ENCODE data around the gene ST6GALNAC3. TPM values are rescaled to one million over a fixed set of nuclear protein-coding genes. Genes with fewer than 3 reads are reported as not detected.

ST6GALNAC3 gene
- total and polyA plus RNA-seq, 4 donors, result 0.50 to 20.2 (median 5.9) TPM

DNA sequence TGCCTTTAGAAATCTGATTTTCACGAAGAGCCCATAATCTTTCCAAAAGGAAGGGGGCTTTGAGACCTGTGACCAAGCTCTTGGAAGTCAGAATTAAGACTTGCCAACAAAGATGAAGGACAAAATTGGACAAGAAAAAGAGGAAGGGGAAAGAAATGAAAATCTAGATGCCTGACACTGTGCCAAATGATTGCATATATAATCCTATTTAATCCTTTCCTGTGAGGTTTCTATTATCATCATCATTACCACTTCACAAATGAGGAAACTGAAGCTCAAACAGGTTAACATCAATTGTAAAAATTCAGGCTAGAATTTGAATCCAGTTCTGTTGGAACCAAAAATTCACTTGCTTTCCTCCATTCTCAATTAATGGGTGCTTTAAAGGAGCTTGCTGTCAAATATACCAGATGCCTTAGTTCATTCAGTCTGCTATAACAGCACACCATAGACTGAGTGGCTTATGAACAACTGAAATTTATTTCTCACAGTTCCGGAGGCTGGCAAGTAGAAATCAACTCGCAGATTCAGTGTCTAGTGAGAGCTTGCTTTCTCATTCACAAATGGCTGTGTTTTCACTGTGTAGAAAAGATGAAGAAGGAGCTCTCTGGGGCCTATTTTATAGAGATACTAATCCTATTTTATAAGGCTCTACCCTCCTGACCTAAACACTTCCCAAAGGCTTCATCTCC lies 595.2 kb downstream of the ST6GALNAC3 start:
- Histone ChIP-seq H3K9me3 (ENCODE audit: control insufficient read depth, low read length) (peaks cover 2% of the 10 kb centered on the region), H3K4me3 (ENCODE audit: low read length in 2 of 2) (no peak overlapping the region), H3K4me1 (ENCODE audit: control insufficient read depth in 1 of 2, insufficient read depth in 2 of 2, low read length in 2 of 2) (no peaks in the 10 kb centered on the region), H3K36me3 (ENCODE audit: control insufficient read depth in 1 of 2, insufficient read depth in 2 of 2, low read length in 1 of 2) (no peaks in the 10 kb centered on the region), H3K27me3 (ENCODE audit: control insufficient read depth in 1 of 2, insufficient read depth in 2 of 2, low read length in 1 of 2) (no peaks in the 10 kb centered on the region), H3K27ac (ENCODE audit: low read depth in 1 of 2, low read length in 2 of 2) (no peak overlapping the region)
- ATAC-seq (ENCODE audit: low FRiP score) (no peak), DNase-seq (no peak)
- intact Hi-C loops (cut with DNase I), result no loop called here
- 86 to 90% methylated on average over 3 of the region's 3 CpGs for WGBS, 2 donors

DNA sequence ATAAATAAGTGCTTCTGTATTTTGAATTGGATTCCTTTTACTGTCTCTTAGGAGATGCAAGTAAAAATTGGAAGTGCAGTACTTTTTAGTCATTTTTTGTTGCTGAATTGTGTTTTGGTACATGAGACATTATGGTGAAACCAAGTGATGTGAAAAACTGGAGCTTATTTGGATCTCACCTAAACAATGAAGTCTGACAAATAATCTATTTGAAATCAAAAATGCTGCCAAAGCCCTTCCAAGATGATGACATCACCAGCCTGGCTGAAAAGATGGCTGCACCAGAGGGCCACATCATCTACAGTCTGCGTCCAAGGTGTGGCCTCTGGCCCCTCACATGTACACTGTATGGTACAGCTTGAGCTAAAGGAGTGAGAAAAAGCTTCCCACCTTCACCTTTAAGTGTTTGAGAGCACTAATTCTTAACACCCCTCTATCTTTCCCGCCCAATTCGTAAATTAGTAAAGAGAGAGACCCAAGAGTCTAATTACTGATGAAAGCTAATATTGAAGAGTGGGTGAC lies 600.2 kb downstream of the ST6GALNAC3 start:
- no peak overlapping the region for H3K27ac ChIP-seq (ENCODE audit: low read depth in 1 of 2, low read length in 2 of 2)
- no peaks in the 10 kb centered on the region for H3K27me3 ChIP-seq (ENCODE audit: control insufficient read depth in 1 of 2, insufficient read depth in 2 of 2, low read length in 1 of 2)
- ATAC-seq (ENCODE audit: low FRiP score) (no peak), DNase-seq (no peak)
- H3K36me3 ChIP-seq (ENCODE audit: control insufficient read depth in 1 of 2, insufficient read depth in 2 of 2, low read length in 1 of 2), result no peaks in the 10 kb centered on the region
- H3K4me1 ChIP-seq (ENCODE audit: control insufficient read depth in 1 of 2, insufficient read depth in 2 of 2, low read length in 2 of 2), result no peaks in the 10 kb centered on the region
- H3K9me3 ChIP-seq (ENCODE audit: control insufficient read depth, low read length), result peaks cover 3% of the 10 kb centered on the region
- intact Hi-C loops (cut with DNase I), result no loop called here
- no peak overlapping the region for H3K4me3 ChIP-seq (ENCODE audit: low read length in 2 of 2)
- 99% methylated on average over 3 of the region's 3 CpGs for WGBS, 2 donors

DNA sequence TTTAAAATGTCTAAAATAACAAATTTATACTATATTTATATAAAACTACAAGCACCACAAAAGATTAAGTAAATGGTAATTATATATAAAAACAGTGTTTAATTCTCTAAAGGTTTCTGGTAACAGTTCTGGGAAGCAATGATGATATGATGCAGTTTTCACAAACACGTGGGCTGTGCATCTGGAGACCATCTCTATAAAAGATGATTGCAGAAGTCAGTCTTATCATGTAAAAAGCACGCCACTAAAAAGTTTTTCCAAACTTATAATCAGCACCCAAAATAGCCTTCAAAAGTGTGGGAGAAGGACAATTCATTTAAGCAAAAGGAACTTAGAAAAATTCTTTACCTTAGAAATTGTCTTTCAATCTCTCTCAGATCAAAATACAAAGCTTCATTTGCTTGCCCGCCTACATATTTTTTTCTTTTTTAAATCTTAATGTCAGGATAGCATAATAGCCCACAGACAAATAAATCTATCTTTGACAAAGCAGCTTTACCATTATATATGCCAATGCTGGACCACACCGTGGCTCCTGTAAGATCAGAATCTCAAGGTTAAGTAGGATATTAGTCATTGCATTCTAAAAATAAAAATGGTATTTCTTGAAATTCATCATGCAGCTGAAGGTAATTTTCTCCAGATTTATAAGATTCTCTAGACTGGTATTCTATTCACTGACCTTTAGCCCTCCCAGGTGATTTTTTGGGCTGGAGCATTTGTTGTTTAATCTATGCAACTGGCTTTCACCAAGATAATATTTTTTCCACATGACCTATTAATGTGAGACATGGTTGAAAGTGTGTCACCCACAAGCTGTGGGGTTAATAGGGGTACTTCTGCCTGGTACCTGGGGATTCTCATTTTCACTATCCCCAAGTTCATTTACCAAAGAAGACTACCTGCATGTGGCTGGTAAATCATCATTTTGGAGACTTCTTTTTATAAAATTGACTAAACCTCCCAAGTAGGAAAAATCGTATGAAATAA lies 603.2 kb downstream of the ST6GALNAC3 start:
- no peaks in the 10 kb centered on the region for H3K36me3 ChIP-seq (ENCODE audit: control insufficient read depth in 1 of 2, insufficient read depth in 2 of 2, low read length in 1 of 2)
- H3K9me3 ChIP-seq (ENCODE audit: control insufficient read depth, low read length), result peaks cover 1% of the 10 kb centered on the region
- no peak overlapping the region for H3K4me3 ChIP-seq (ENCODE audit: low read length in 2 of 2)
- no peaks in the 10 kb centered on the region for H3K27me3 ChIP-seq (ENCODE audit: control insufficient read depth in 1 of 2, insufficient read depth in 2 of 2, low read length in 1 of 2)
- no peak overlapping the region for H3K27ac ChIP-seq (ENCODE audit: low read depth in 1 of 2, low read length in 2 of 2)
- intact Hi-C loops (cut with DNase I), result no loop called here
- WGBS, 2 donors, result 73 to 74% methylated on average over 5 of the region's 5 CpGs
- DNase-seq, result no peak
- ATAC-seq (ENCODE audit: low FRiP score), result no peak
- H3K4me1 ChIP-seq (ENCODE audit: control insufficient read depth in 1 of 2, insufficient read depth in 2 of 2, low read length in 2 of 2), result no peaks in the 10 kb centered on the region

DNA sequence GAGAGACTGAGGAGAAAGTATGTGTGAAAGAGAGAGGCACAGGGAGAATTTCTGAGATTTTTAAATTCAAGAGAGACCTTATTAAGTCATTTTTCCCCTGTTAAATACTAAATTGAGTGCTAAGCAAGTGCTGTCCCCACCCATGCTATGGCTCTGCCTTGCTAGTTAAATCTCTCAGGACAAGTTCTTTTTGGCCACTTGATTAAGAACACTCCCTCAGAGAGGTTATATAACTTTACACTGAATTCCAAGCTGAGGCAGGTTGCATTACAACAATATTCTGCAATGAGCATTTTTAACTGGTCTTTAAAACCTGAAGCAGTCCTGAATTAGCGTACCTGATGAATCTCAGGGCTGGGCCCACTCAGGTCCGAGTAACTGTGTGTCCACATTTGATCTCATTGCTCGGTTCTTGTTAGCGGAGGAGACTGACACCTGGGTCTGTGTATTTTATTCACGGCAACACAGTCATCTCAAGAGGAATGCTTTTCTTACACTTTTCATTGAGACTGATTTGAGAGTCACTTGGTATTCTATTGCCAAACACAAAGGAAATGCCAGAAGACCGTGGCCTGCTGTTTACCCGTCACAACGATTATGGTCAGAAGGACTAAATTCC lies 605.1 kb downstream of the ST6GALNAC3 start:
- Histone ChIP-seq H3K36me3 (ENCODE audit: control insufficient read depth in 1 of 2, insufficient read depth in 2 of 2, low read length in 1 of 2) (no peaks in the 10 kb centered on the region), H3K27me3 (ENCODE audit: control insufficient read depth in 1 of 2, insufficient read depth in 2 of 2, low read length in 1 of 2) (no peaks in the 10 kb centered on the region), H3K4me3 (ENCODE audit: low read length in 2 of 2) (no peak overlapping the region), H3K9me3 (ENCODE audit: control insufficient read depth, low read length) (peaks cover 1% of the 10 kb centered on the region), H3K27ac (ENCODE audit: low read depth in 1 of 2, low read length in 2 of 2) (no peak overlapping the region), H3K4me1 (ENCODE audit: control insufficient read depth in 1 of 2, insufficient read depth in 2 of 2, low read length in 2 of 2) (no peaks in the 10 kb centered on the region)
- 88 to 90% methylated on average over 8 of the region's 8 CpGs for WGBS, 2 donors
- DNase-seq, result no peak
- ATAC-seq (ENCODE audit: low FRiP score), result no peak
- intact Hi-C loops (cut with DNase I), result no loop called here

DNA sequence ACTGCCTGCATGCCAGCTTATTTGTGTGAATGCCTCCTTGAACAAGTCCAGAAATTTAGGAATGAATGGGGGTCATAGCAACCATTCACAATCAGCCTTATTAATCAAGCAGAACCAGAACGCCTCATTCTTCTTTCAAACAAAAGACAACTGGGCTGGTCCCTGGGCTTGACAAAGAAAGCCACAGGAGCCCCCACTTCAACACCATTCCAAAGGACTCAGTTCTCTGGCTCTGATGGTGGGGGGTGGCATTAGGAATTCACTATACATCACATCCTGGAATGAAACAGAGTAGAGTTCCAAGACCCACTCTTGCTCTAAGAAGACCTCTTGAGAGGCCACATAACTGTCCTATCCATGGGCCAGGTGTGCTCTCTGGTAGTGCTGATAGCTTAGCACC lies 606.1 kb downstream of the ST6GALNAC3 start:
- no peak for DNase-seq

DNA sequence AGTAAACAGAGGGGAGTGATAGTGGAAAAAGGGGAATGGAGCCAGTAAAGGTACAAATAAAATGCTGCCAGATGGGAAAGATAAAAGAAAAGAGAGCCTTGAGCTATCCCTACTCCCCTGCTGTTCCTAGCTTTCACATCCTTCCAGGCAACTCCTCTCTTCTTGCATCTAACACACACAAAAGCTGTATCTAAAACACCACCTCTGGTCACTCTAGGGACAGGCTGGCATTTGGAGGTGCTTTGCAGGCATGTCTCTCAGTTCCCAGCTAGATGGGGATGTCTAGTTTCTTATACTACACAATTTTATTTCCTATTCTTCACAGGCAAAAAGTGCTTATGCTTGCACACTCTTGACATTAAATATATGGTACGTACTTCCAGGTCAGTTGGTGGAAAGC lies 607.6 kb downstream of the ST6GALNAC3 start:
- H3K4me3 ChIP-seq (ENCODE audit: low read length in 2 of 2), result no peak overlapping the region
- H3K36me3 ChIP-seq (ENCODE audit: control insufficient read depth in 1 of 2, insufficient read depth in 2 of 2, low read length in 1 of 2), result no peaks in the 10 kb centered on the region
- ATAC-seq (ENCODE audit: low FRiP score), result no peak
- H3K27me3 ChIP-seq (ENCODE audit: control insufficient read depth in 1 of 2, insufficient read depth in 2 of 2, low read length in 1 of 2), result no peaks in the 10 kb centered on the region
- no peak overlapping the region for H3K27ac ChIP-seq (ENCODE audit: low read depth in 1 of 2, low read length in 2 of 2)
- DNase-seq, result no peak
- intact Hi-C loops (cut with DNase I), result no loop called here
- 95 to 100% methylated on average over 1 of the region's 1 CpG for WGBS, 2 donors
- no peaks in the 10 kb centered on the region for H3K4me1 ChIP-seq (ENCODE audit: control insufficient read depth in 1 of 2, insufficient read depth in 2 of 2, low read length in 2 of 2)
- no peaks in the 10 kb centered on the region for H3K9me3 ChIP-seq (ENCODE audit: control insufficient read depth, low read length)

More for the DNA sequence above, 606.1 kb downstream of the ST6GALNAC3 start:
- Histone ChIP-seq H3K4me1 (ENCODE audit: control insufficient read depth in 1 of 2, insufficient read depth in 2 of 2, low read length in 2 of 2) (no peaks in the 10 kb centered on the region), H3K4me3 (ENCODE audit: low read length in 2 of 2) (no peak overlapping the region), H3K9me3 (ENCODE audit: control insufficient read depth, low read length) (no peaks in the 10 kb centered on the region), H3K36me3 (ENCODE audit: control insufficient read depth in 1 of 2, insufficient read depth in 2 of 2, low read length in 1 of 2) (no peaks in the 10 kb centered on the region), H3K27ac (ENCODE audit: low read depth in 1 of 2, low read length in 2 of 2) (no peak overlapping the region), H3K27me3 (ENCODE audit: control insufficient read depth in 1 of 2, insufficient read depth in 2 of 2, low read length in 1 of 2) (no peaks in the 10 kb centered on the region)
- ATAC-seq (ENCODE audit: low FRiP score), result no peak
- WGBS, 2 donors, result 92 to 100% methylated on average over 1 of the region's 1 CpG
- intact Hi-C loops (cut with DNase I), result no loop called here

Other genes starting within 250 kb of the ST6GALNAC3 start
- gene ASB17, start 142.3 kb upstream of the ST6GALNAC3 start, total RNA-seq, result not detected
- not detected for gene ASB17, start 142.3 kb upstream of the ST6GALNAC3 start, polyA plus RNA-seq

Data from aorta (tissue), 5 donors.